PC-3 (cell line): Measurements from ENCODE around the gene SPOP. TPM values are rescaled to one million over a fixed set of nuclear protein-coding genes. Genes with fewer than 3 reads are reported as not detected.

Experiments used
- ATAC-seq: fragments of 200-7000 bp; cut with Tn5 transposase; 2 replicates; pipeline ENCODE4 v1.9.1; 2020; ENCODE audit warnings: mild to moderate bottlenecking, moderate library complexity
- BruUV-seq: library from RNA; stranded (reverse); fragments of 400-500 nt; replicated peaks from 2 replicates; lab custom pipeline; 2021; lab: Mats Ljungman, UMichigan
- CTCF ChIA-PET: fragments of 300-600 bp; sonication (Branson Sonifier 250); formaldehyde crosslinking; loops from one replicate; lab custom pipeline; 2022; ENCODE audit warnings: antibody characterized with exemption; lab: Charles Lee
- POLR2A ChIA-PET: fragments of 300-600 bp; sonication (Branson Sonifier 250); formaldehyde crosslinking; loops from one replicate; lab custom pipeline; 2022; ENCODE audit warnings: antibody characterized with exemption; ENCODE audit not compliant: unreplicated experiment; lab: Charles Lee
- DNase-seq: peaks from one replicate; pipeline ENCODE4 v3.0.0-alpha.2; 2015
- H2AFZ ChIP-seq: fragments of 300-600 bp; sonication (generic); 2 replicates; pipeline ENCODE4 v1.6.0; 2016; ENCODE audit warnings: antibody characterized with exemption, low read length
- H3F3A ChIP-seq: fragments of 300-600 bp; sonication (generic); one replicate; pipeline ENCODE4 v1.6.0; 2017; ENCODE audit warnings: antibody characterized with exemption, low read length, control low read depth, mild to moderate bottlenecking; ENCODE audit not compliant: unreplicated experiment
- H3K27ac ChIP-seq: fragments of 300-600 bp; sonication (generic); 2 replicates; pipeline ENCODE4 v1.5.1; 2016; ENCODE audit warnings: mild to moderate bottlenecking, low read length
- H3K27me3 ChIP-seq: fragments of 300-600 bp; sonication (generic); 2 replicates; pipeline ENCODE4 v1.6.1; 2016; ENCODE audit warnings: low read length, mixed read lengths
- H3K36me3 ChIP-seq: fragments of 300-600 bp; sonication (generic); 2 replicates; pipeline ENCODE4 v1.6.1; 2016; ENCODE audit warnings: low read depth, mixed run types, low read length, mixed read lengths
- H3K4me1 ChIP-seq: fragments of 300-600 bp; sonication (generic); 2 replicates; pipeline ENCODE4 v1.5.1; 2016; ENCODE audit warnings: low read length; ENCODE audit not compliant: insufficient read depth
- H3K4me2 ChIP-seq: fragments of 300-600 bp; sonication (generic); 2 replicates; pipeline ENCODE4 v1.6.0; 2016; ENCODE audit warnings: low read length
- H3K4me3 ChIP-seq: fragments of 300-600 bp; sonication (generic); 2 replicates; pipeline ENCODE4 v1.5.1; 2016; ENCODE audit warnings: mild to moderate bottlenecking, low read length, mixed read lengths
- H3K79me2 ChIP-seq: fragments of 300-600 bp; sonication (generic); 2 replicates; pipeline ENCODE4 v1.6.1; 2017; ENCODE audit warnings: low read length, mixed read lengths
- H3K9ac ChIP-seq: fragments of 300-600 bp; sonication (generic); 2 replicates; pipeline ENCODE4 v1.6.0; 2016; ENCODE audit warnings: mild to moderate bottlenecking, low read length
- H3K9me2 ChIP-seq: fragments of 300-600 bp; sonication (generic); replicated peaks from 2 replicates; pipeline ENCODE4 v1.6.1; 2016; ENCODE audit warnings: mixed run types, low read length, mixed read lengths
- H3K9me3 ChIP-seq: fragments of 300-600 bp; sonication (generic); 2 replicates; pipeline ENCODE4 v1.6.1; 2016; ENCODE audit warnings: low read length, mixed read lengths
- H4K20me1 ChIP-seq: fragments of 300-600 bp; sonication (generic); 2 replicates; pipeline ENCODE4 v1.6.1; 2016; ENCODE audit warnings: low read length, mixed read lengths
- CTCF ChIP-seq: fragments of 300-600 bp; sonication (generic); conservative IDR thresholded peaks from 2 replicates; pipeline ENCODE4 v1.5.1; 2017; ENCODE audit warnings: antibody characterized with exemption, low read depth, mild to moderate bottlenecking, low read length
- EZH2 ChIP-seq: fragments of 300-600 bp; sonication (generic); IDR thresholded peaks from one replicate; pipeline ENCODE4 v1.6.1; 2017; ENCODE audit warnings: antibody characterized with exemption, mild to moderate bottlenecking, low read length; ENCODE audit not compliant: unreplicated experiment
- EZH2phosphoT487 ChIP-seq: fragments of 300-600 bp; sonication (generic); IDR thresholded peaks from 2 replicates; pipeline ENCODE4 v1.6.1; 2018; ENCODE audit warnings: mild to moderate bottlenecking, antibody characterized with exemption, low read length, borderline replicate concordance
- intact Hi-C: fragments of 100-400 bp; cut with micrococcal nuclease; formaldehyde crosslinking; loops from 2 replicates; pipeline ENCODE4 v1.9.0; 2023
- total RNA-seq: library from RNA; depleted of rRNA; stranded (reverse); fragments of >200 nt; gene quantifications from 2 replicates; pipeline ENCODE4 v1.2.3, GENCODE V29; 2014

SPOP gene
- total RNA-seq, 1 experiment from 2014 or later: 54.7 TPM

DNA sequence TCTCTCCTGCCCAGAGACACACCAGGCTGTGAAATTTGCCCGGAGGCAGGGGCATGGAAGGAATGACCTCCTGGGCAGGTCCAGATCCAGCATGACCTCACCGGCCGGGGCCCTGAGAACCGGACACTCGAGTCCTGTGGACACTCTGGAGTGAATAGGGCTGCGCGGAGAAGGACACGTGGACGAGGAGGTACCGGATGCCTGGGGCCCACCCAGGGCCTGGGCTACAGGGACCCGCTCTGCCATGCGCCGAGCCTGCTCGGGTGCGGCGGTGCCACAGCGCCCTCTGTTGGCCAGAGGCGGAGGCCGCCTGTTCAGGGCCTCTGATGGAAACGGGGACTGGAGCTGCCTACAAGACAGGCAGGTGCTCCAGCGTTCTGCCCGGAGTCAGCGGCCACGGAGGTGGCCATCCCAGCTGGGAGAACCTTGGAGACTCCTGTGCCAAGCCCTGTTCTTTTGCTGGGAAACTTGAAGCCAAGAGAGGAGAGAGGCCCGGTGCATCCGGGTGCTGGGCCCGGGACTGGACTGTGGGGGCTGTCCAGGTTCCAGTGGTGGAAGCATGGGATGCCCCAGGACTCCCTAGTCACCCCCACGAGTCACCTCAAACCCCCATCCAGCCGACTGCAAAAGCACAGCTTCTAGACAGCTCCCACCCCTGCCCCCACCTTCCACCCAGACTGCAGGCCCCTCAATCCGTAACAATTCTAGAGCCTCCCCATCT, 121.5 kb downstream of the SPOP start:
- Histone ChIP-seq H3F3A (no peaks in the 10 kb centered on the region), H3K4me3 (peak overlapping the region; percentile 27; the same call in 1 of the 2 replicates), H3K4me1 (peaks cover 4% of the 10 kb centered on the region; the same call in 1 of the 2 replicates), H3K9me3 (no peaks in the 10 kb centered on the region), H4K20me1 (no peaks in the 10 kb centered on the region), H3K79me2 (no peaks in the 10 kb centered on the region), H3K27me3 (no peaks in the 10 kb centered on the region), H3K27ac (no peak overlapping the region), H3K36me3 (no peaks in the 10 kb centered on the region), H3K9me2 (no peaks in the 10 kb centered on the region), H3K4me2 (peak overlapping the region; percentile 76), H2AFZ (peak overlapping the region; percentile 84), H3K9ac (peak overlapping the region; percentile 20; the same call in 1 of the 2 replicates)
- ChIA-PET CTCF (interaction anchor here (0.6 to 1.3 kb wide), 10 partner anchors 43 to 296 kb away, joined by 3 to 9 read pairs (median 3); partner anchors contain the start of gene PHB1), POLR2A (no interaction called here)
- ATAC-seq (peak; percentile 91), DNase-seq (peak; percentile 88)
- no TSS peak for BruUV-seq
- intact Hi-C loops: loop anchor here (1.0 kb wide), 3 partner anchors 60 to 241 kb away; no protein-coding TSS in a partner anchor
- peak; percentile 100 for TF ChIP-seq CTCF
- no peak for TF ChIP-seq EZH2

- H3K79me2 ChIP-seq: no peaks in the 10 kb centered on the region
- DNase-seq: no peak
- H3K9me3 ChIP-seq: no peaks in the 10 kb centered on the region
- H3K27me3 ChIP-seq: no peaks in the 10 kb centered on the region
- CTCF ChIA-PET: interaction anchor here (0.6 to 1.3 kb wide), 11 partner anchors 26 to 148 kb away, joined by 3 to 9 read pairs (median 3); partner anchors contain the start of gene PHB1
- intact Hi-C loops: loop anchor here (1.0 kb wide), 3 partner anchors 59 to 240 kb away; no protein-coding TSS in a partner anchor
- no peaks in the 10 kb centered on the region for H4K20me1 ChIP-seq
- POLR2A ChIA-PET: no interaction called here
- H3K9ac ChIP-seq: peak overlapping the region; percentile 20; the same call in 1 of the 2 replicates
- H3F3A ChIP-seq: no peaks in the 10 kb centered on the region
- H3K36me3 ChIP-seq: no peaks in the 10 kb centered on the region
- H3K4me1 ChIP-seq: peaks cover 4% of the 10 kb centered on the region; the same call in 1 of the 2 replicates
- TF ChIP-seq EZH2phosphoT487 (no peak), EZH2 (no peak)
- H3K4me3 ChIP-seq: peak overlapping the region; percentile 27; the same call in 1 of the 2 replicates
- peak overlapping the region; percentile 84 for H2AFZ ChIP-seq
- no TSS peak for BruUV-seq
- no peak for ATAC-seq
- no peaks in the 10 kb centered on the region for H3K9me2 ChIP-seq
- H3K4me2 ChIP-seq: peak overlapping the region; percentile 76
- no peak overlapping the region for H3K27ac ChIP-seq
Observed at GRCh38 chr17:49555495-49556222, 122.2 kb downstream of the SPOP start.
